GM12878 (cell line): ENCODE data around the gene STAT4. TPM values are rescaled to one million over a fixed set of nuclear protein-coding genes. Genes with fewer than 3 reads are reported as not detected.

Experiments
- ATAC-seq: fragments of 200-7000 bp; cut with Tn5 transposase; 3 replicates; pipeline ENCODE4 v1.9.1; 2020; ENCODE audit warnings: mild to moderate bottlenecking, moderate library complexity
- BruUV-seq: library from RNA; stranded (reverse); fragments of 400-500 nt; replicated peaks from 2 replicates; lab custom pipeline; 2021; lab: Mats Ljungman, UMichigan
- CTCF ChIA-PET: fragments of 300-600 bp; sonication (Branson Sonifier 250); formaldehyde crosslinking; extraction: SDS; loops from one replicate; lab custom pipeline; 2021; ENCODE audit warnings: inconsistent platforms; lab: Yijun Ruan, JAX
- POLR2A ChIA-PET: fragments of 350-600 bp; formaldehyde crosslinking; extraction: SDS; loops from one replicate; lab custom pipeline; 2021; ENCODE audit warnings: inconsistent platforms; lab: Charles Lee
- RAD21 ChIA-PET: fragments of 300-600 bp; sonication (Branson Sonifier 250); formaldehyde crosslinking; loops from one replicate; lab custom pipeline; 2023; ENCODE audit warnings: antibody characterized with exemption; ENCODE audit not compliant: unreplicated experiment; lab: Charles Lee
- SMC1A ChIA-PET: fragments of 300-600 bp; sonication (Branson Sonifier 250); formaldehyde crosslinking; loops from one replicate; lab custom pipeline; 2023; ENCODE audit not compliant: unreplicated experiment, uncharacterized antibody; lab: Charles Lee
- DNase-seq: peaks from one replicate; pipeline ENCODE4 v3.0.0-alpha.2; 2011; ENCODE audit warnings: low read depth, low spot score
- FAIRE-seq: peaks from 3 replicates; lab custom pipeline; 2011; peaks lifted over from hg19 to GRCh38; lab: Jason Lieb, UNC
- H2AFZ ChIP-seq: 2 replicates; pipeline ENCODE4 v1.6.0; 2011; ENCODE audit warnings: low read depth, low read length, control low read depth; ENCODE audit not compliant: control insufficient read depth
- H3K27ac ChIP-seq: 2 replicates; pipeline ENCODE4 v1.5.1; 2011; ENCODE audit warnings: control low read depth; ENCODE audit not compliant: control insufficient read depth, insufficient read depth
- H3K27me3 ChIP-seq, 2 experiments: replicated peaks in 1 of 2; 2 replicates each; pipeline versions ENCODE4 v1.6.0 to v1.6.1; 2011; ENCODE audit warnings: low read length in 1 of 2; ENCODE audit not compliant: control insufficient read depth in 2 of 2, insufficient read depth in 2 of 2
- H3K36me3 ChIP-seq, 2 experiments: 2 replicates each; pipeline ENCODE4 v1.5.1; 2011; ENCODE audit warnings: low read length in 1 of 2; ENCODE audit not compliant: control insufficient read depth in 2 of 2, insufficient read depth in 2 of 2
- H3K4me1 ChIP-seq: 2 replicates; pipeline ENCODE4 v1.6.1; 2011; ENCODE audit warnings: mild to moderate bottlenecking, low read length, moderate library complexity, mixed read lengths; ENCODE audit not compliant: control insufficient read depth, insufficient read depth
- H3K4me2 ChIP-seq: 2 replicates; pipeline ENCODE4 v1.6.0; 2011; ENCODE audit warnings: control low read depth; ENCODE audit not compliant: control insufficient read depth, insufficient read depth
- H3K4me3 ChIP-seq: fragments of 200-600 bp; sonication (generic); 2 replicates; pipeline ENCODE4 v1.5.1; 2016
- H3K79me2 ChIP-seq: 2 replicates; pipeline ENCODE4 v1.6.0; 2011; ENCODE audit warnings: low read length; ENCODE audit not compliant: control insufficient read depth, insufficient read depth
- H3K9ac ChIP-seq: 2 replicates; pipeline ENCODE4 v1.8.0; 2011; ENCODE audit warnings: low read length, control low read depth, mixed read lengths; ENCODE audit not compliant: control insufficient read depth, insufficient read depth
- H3K9me3 ChIP-seq: replicated peaks from 3 replicates; pipeline ENCODE4 v1.5.1; 2011; ENCODE audit warnings: mild to moderate bottlenecking, low read length; ENCODE audit not compliant: control insufficient read depth, insufficient read depth
- H4K20me1 ChIP-seq: 2 replicates; pipeline ENCODE4 v1.6.0; 2011; ENCODE audit not compliant: control insufficient read depth, insufficient read depth
- ATF3 ChIP-seq: IDR thresholded peaks from 2 replicates; pipeline ENCODE4 v1.6.1; 2011; ENCODE audit warnings: low read depth, mild to moderate bottlenecking, low read length, moderate library complexity, borderline replicate concordance; ENCODE audit errors: extremely low read depth
- CHD4 ChIP-seq: fragments of 200-600 bp; sonication (generic); IDR thresholded peaks from 2 replicates; pipeline ENCODE4 v1.6.1; 2016; ENCODE audit warnings: mild to moderate bottlenecking
- CREB1 ChIP-seq: IDR thresholded peaks from 2 replicates; pipeline ENCODE4 v1.6.1; 2012; ENCODE audit warnings: low read depth, mild to moderate bottlenecking, inconsistent platforms
- E2F8 ChIP-seq: fragments of 450-650 bp; IDR thresholded peaks from 2 replicates; pipeline ENCODE4 v1.6.1; 2018; ENCODE audit warnings: mild to moderate bottlenecking, low read depth, moderate library complexity; ENCODE audit not compliant: partially characterized antibody
- EED ChIP-seq: sonication (generic); IDR thresholded peaks from 2 replicates; pipeline ENCODE4 v1.6.1; 2016; ENCODE audit warnings: antibody characterized with exemption, low read depth
- FOS ChIP-seq: IDR thresholded peaks from 3 replicates; pipeline ENCODE4 v1.6.1; 2011; ENCODE audit warnings: borderline replicate concordance; ENCODE audit not compliant: insufficient read length; ENCODE audit errors: extremely low read depth
- FOXK2 ChIP-seq: fragments of 450-650 bp; IDR thresholded peaks from 2 replicates; pipeline ENCODE4 v1.6.1; 2017; ENCODE audit warnings: mild to moderate bottlenecking, moderate library complexity
- KDM1A ChIP-seq: fragments of 200-600 bp; sonication (generic); IDR thresholded peaks from 2 replicates; pipeline ENCODE4 v1.6.1; 2016; ENCODE audit warnings: borderline replicate concordance
- MEF2A ChIP-seq: IDR thresholded peaks from 2 replicates; pipeline ENCODE4 v1.6.1; 2011; ENCODE audit warnings: low read depth, mild to moderate bottlenecking, low read length, moderate library complexity; ENCODE audit not compliant: insufficient read depth
- NBN ChIP-seq: fragments of 450-650 bp; IDR thresholded peaks from 2 replicates; pipeline ENCODE4 v1.6.1; 2016
- NRF1 ChIP-seq: conservative IDR thresholded peaks from 2 replicates; pipeline ENCODE4 v1.6.1; 2011; ENCODE audit warnings: mild to moderate bottlenecking, low read depth, low read length, improper control_type of control experiment
- SUPT20H ChIP-seq: IDR thresholded peaks from 2 replicates; pipeline ENCODE4 v1.6.1; 2011; ENCODE audit warnings: low read depth, mild to moderate bottlenecking, low read length, moderate library complexity, borderline replicate concordance; ENCODE audit not compliant: control insufficient read depth
- TARDBP ChIP-seq: IDR thresholded peaks from 2 replicates; pipeline ENCODE4 v1.6.1; 2016; ENCODE audit warnings: borderline replicate concordance
- ZBTB40 ChIP-seq: fragments of 450-650 bp; IDR thresholded peaks from 2 replicates; pipeline ENCODE4 v1.6.1; 2016; ENCODE audit warnings: mild to moderate bottlenecking, moderate library complexity, borderline replicate concordance
- WGBS: methylation state at CpG from one replicate; pipeline ENCODE4 v1.1.6; 2016; ENCODE audit warnings: low lambda C conversion rate; ENCODE audit not compliant: insufficient replicate concordance, insufficient coverage; ENCODE audit errors: missing lambda C conversion rate; 5-methylcytosine and 5-hydroxymethylcytosine counted together
- in situ Hi-C: fragments of 300-500 bp; cut with MboI; formaldehyde crosslinking; loops from 9 replicates; pipeline ENCODE4 v1.14.3; 2018; ENCODE audit warnings: mixed read lengths
- intact Hi-C: fragments of 100-400 bp; cut with micrococcal nuclease; formaldehyde crosslinking; loops from one replicate; pipeline ENCODE4 v1.14.2; 2022; ENCODE audit not compliant: unreplicated experiment
- polyA plus RNA-seq, 11 experiments: library from polyadenylated mRNA; depleted of rRNA in 4 of 11; unstranded in 6 of 11; stranded (reverse) in 5 of 11; fragments of >200 nt; fragmentation: Nextera tagmentation in 4 of 11; fragmentation: Illumina TruSeq in 1 of 11; extraction: Ambion mirVana in 4 of 11; extraction: Trizol in 1 of 11; gene quantifications; 1 replicate in 1 of 11; 2 replicates in 10 of 11; pipeline versions ENCODE4 v1.2.1 to v1.2.3, GENCODE V29; 2011 to 2016; ENCODE audit warnings: inconsistent platforms in 2 of 11, missing spikeins in 2 of 11, low read depth in 1 of 11
- total RNA-seq, 4 experiments: library from RNA; depleted of rRNA in 3 of 4; stranded (reverse); fragments of >200 nt in 3 of 4; fragmentation: Illumina TruSeq in 1 of 4; extraction: Trizol in 1 of 4; gene quantifications; 2 replicates each; pipeline versions ENCODE4 v1.2.1 to v1.2.3, GENCODE V29; 2013 to 2021

The STAT4 gene
- total and polyA plus RNA-seq, 10 of the 15 experiments (the other 5 are each of a cell fraction or from before 2014, with no cell fraction given): 3.1 to 9.3 (median 7.1) TPM

DNA sequence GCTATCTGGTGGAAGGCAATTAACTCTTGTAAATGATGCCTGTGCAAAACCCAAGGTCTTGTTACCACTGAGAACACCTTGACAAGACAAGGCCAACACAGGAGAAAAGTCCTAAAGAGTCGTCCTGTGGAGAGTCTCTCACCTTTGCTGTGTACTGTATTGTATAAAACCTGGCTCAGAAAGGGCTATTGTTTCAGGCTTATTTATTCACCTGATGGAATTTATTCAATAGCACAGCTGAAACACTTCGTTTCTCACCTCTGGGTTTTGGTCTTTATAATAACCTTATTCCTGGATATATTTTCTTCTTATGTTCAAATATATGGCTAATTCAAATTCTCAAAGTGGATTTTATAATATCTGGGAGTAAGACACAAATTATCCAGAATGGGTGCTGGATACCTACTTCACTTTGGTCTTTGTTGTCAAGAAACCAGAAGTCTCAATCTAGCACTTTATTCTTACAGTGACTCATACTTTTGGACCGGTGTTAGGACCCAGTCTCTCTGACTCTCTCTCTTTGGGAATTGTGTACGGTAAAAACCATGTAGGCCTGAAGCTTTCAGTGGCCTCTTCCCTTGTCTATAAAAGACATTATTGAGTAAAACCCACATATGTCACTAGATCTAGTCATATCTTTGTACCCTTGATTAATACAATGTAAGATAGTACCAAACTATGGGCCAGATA lies 16.1 kb upstream of the STAT4 start:
- ChIA-PET RAD21 (interaction anchor here (1.0 to 3.6 kb wide), 2 partner anchors 114 to 355 kb away, joined by 4 to 12 read pairs; no protein-coding TSS in a partner anchor), CTCF (interaction anchor here (0.6 to 5.0 kb wide), 11 partner anchors 8 to 355 kb away, joined by 3 to 45 read pairs (median 4); no protein-coding TSS in a partner anchor), POLR2A (interaction anchor here (0.7 kb wide), 1 partner anchor 374 kb away, joined by 3 read pairs; no protein-coding TSS in a partner anchor), SMC1A (interaction anchor here (1.1 to 4.9 kb wide), 5 partner anchors 11 to 355 kb away, joined by 3 to 33 read pairs (median 7); no protein-coding TSS in a partner anchor)
- in situ Hi-C loops (no loop called here), intact Hi-C loops (loop anchor here (5.0 to 10.0 kb wide), 2 partner anchors 200 to 528 kb away; no protein-coding TSS in a partner anchor)
- Histone ChIP-seq H3K4me3 (no peak overlapping the region), H3K36me3 (no peaks in the 10 kb centered on the region), H3K9ac (no peak overlapping the region), H3K4me2 (no peak overlapping the region), H4K20me1 (no peaks in the 10 kb centered on the region), H3K79me2 (no peaks in the 10 kb centered on the region), H3K27me3 (no peaks in the 10 kb centered on the region), H3K4me1 (no peaks in the 10 kb centered on the region), H2AFZ (no peak overlapping the region), H3K9me3 (no peaks in the 10 kb centered on the region), H3K27ac (no peak overlapping the region)
- TF ChIP-seq FOS (no peak), SUPT20H (no peak), NRF1 (no peak), FOXK2 (no peak), KDM1A (no peak), CHD4 (no peak), EED (no peak), ZBTB40 (no peak), CREB1 (no peak), MEF2A (no peak), ATF3 (no peak), E2F8 (no peak), TARDBP (no peak), NBN (no peak)
- no peak for FAIRE-seq
- DNase-seq: no peak
- no TSS peak for BruUV-seq
- no peak for ATAC-seq
- 48% methylated on average over 4 of the region's 4 CpGs for WGBS
